GM21381 (cell line): ENCODE data around the gene ZFAND3.
"Not testable (repeated sequence)": the region's sequence is repeated elsewhere in the genome, so short reads cannot be mapped to it uniquely, and the experiment has no call there.

Experiments used
- ATAC-seq: cut with Tn5 transposase; IDR thresholded peaks from one replicate; pipeline ENCODE4 v1.9.1; 2021; ENCODE audit warnings: mild to moderate bottlenecking, moderate library complexity; ENCODE audit not compliant: unreplicated experiment

ZFAND3 gene

DNA sequence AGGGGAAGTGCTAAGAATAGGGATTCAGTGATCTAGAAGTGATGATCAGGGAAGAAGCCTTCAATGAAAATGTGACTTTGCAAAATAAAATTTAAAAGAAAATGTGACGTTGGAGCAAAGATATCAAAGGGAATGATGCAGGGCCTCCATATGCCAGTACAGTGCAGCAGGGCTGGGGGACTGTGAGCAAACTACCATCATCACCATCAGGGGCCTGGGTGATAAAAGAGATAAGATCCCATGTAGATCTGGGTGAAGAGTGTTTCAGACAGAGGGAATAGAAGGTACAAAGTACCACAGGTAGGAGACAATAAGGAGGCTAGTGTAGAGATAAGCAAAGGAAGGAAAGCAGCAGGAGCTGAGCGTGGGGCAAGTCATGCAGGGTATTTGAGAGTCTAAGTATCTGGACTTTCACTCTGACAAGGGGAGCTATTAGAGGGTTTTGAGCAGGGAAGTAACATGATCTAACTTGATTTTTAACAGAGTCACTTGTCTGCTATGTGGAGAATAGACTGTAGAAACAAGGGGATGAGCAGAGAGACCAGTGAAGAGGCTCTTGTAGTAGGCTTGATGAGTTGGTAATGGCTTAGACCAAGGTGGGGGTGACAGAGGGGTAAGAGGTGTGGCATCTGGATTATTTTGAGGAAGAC is 295.6 kb downstream of the ZFAND3 start:
- ATAC-seq: no peak

DNA sequence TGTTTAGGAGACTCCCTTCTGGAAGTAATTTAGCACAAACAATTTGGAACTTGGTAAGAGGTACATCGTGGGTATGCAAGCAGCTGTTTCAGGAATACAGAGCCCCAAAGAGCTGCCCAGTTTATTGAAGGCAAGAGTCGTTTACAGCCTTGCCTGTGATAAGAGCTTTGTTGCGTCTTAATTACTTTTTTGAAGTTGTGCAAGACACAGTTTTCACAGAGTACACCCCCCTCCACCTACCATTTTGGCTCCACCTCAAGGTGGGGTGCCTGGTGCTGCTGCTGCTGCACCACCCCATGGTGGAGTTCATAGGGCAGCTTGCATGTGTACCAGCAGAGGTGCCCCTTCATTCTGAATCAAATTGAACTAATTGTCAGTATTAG is 296.1 kb downstream of the ZFAND3 start:
- ATAC-seq: no peak

DNA sequence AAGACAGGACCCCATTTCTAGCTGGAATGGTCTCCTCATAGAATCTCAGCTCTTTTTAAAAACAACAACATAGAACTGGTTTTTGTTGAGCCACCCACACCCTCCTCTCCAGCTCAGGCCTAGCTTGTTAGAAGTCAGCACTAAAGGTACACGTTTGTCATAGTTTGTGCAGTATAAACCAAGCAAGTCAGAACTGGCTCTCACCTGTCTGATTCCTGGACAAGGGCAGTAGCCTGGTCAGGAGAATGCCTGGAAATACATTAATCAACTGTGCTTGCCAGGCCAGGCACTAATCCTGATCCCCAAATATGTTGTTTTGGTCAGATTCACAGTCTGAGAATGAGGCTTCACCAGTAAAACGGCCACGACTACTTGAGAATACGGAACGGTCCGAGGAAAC is 296.7 kb downstream of the ZFAND3 start:
- no peak for ATAC-seq

DNA sequence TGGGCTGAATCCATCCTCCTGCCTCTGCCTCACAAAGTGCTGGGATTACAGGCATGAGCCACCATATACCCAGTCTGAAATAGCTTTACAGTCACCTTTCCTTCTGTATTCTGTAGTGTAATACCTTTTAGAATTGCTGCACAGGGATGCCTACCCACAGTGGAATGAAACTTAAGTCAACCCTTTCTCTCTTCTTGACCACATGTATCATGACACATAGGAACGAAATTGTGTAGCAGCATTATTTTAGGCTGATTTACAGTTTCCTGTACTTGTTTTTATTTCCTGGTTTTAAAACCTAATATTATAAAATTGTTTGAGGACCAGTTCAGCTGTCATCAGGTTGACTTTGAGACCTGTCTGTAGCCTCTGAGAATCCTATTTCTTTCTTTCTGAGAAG is 297.8 kb downstream of the ZFAND3 start:
- no peak for ATAC-seq

DNA sequence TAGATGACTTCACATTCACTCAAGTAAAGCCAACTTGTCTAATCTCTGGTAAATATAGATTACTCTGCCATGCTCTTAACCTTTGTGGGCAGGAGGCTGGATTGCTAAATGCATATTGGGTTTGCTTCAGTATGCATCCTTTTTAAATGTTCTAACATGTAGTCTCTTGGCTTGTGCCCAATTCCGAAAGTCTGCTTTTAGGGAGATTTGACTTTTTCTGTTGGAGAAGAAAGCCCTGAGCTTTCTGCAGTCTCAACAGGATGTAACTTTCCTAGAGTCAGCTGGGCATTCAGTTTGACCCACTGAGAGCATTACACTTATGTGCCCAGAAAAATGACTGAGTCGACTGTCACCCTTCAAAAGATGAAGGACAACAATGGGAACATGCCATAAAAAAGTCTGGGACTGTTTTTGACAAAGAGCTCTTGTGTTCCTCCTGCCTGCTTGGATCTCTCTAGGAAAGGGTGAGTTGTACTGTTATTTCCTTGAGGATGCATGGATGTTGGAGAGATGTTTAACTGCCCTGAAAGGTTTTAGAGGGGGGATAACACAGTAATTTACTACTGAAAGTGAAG is 299.4 kb downstream of the ZFAND3 start:
- ATAC-seq: no peak

DNA sequence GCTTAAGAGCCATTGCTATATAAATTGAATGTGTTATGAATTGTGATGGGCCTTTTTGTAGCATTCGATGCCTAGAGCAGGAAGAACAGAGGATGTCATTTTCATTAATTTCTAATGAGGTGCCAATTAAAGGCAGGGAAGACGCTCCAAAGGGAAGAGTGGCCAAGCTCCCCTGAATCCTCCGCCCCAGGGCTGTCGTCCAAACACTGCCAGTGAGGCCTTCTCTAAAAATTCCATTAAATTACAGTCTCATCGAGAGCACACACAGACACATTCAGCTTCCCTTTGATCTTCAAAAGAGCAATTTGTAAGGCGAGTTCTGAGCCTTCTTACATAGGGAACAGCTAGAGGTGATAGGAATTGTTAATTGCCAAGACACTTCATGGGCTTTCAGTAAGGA is 300.0 kb downstream of the ZFAND3 start:
- no peak for ATAC-seq

DNA sequence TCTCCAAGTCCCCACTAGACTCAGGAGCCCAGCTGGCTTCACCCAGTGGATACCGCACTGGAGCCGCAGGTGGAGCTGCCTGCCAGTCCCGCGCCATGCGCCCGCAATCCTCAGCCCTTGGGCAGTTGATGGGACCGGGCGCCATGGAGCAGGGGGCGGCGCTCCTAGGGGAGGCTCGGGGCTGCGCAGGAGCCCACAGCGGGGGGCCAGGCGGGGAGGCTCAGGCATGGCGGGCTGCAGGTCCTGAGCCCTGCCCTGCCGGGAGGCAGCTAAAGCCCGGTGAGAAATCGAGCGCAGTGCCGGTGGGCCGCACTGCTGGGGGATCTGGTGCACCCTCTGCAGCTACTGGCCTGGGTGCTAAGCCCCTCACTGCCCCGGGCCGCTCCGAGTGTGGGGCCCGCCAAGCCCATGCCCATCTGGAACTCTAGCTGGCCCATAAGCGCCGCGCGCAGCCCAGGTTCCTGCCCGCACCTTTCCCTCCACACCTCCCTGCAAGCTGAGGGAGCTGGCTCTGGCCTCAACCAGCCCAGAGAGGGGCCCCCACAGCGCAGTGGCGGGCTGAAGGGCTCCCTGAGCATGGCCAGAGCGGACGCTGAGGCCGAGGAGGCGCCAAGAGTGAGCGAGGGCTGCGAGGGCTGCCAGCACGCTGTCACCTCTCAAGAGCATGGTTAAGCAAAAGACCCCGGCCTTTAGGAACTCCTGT is 304.8 kb downstream of the ZFAND3 start:
- ATAC-seq: not testable (repeated sequence)

DNA sequence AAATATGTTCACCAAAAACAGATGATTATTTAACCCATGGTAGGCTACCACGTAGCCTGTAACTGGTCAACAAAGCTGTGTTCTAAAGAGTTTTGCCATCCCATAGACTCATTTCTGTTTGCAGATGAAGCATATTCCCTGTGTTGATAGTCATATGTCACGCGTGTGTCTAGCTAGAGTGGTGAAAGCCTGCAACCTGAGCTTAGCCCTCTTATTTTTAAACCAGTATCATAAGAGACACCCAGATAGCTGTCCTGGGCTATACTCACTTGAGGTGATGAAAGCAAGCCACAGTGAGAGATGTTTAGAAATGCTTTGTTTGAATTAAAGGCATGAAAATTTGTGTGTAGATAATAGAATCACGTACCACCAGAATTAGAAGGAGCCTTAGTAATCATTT is 307.8 kb downstream of the ZFAND3 start:
- no peak for ATAC-seq

DNA sequence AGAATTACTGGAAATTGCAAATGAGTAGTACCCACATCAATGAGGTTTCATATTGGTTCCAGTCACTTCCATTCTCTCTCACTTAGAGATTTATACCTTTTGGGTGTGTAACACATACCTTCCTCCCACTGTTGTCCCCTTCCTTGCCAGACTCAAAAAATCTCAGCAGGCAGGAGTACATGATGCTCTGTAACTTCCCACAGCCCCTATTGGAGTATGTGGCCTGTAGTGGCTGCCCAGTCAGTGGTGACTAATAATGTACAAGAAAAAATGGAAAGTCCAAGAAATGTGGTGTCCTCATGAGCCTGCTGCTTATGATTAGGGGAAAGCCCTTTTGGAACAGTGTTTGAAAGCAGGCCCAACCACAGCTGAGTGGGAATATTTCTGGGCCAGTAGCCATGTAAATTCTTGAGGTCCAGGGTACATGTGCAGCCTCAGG is 312.0 kb downstream of the ZFAND3 start:
- no peak for ATAC-seq

DNA sequence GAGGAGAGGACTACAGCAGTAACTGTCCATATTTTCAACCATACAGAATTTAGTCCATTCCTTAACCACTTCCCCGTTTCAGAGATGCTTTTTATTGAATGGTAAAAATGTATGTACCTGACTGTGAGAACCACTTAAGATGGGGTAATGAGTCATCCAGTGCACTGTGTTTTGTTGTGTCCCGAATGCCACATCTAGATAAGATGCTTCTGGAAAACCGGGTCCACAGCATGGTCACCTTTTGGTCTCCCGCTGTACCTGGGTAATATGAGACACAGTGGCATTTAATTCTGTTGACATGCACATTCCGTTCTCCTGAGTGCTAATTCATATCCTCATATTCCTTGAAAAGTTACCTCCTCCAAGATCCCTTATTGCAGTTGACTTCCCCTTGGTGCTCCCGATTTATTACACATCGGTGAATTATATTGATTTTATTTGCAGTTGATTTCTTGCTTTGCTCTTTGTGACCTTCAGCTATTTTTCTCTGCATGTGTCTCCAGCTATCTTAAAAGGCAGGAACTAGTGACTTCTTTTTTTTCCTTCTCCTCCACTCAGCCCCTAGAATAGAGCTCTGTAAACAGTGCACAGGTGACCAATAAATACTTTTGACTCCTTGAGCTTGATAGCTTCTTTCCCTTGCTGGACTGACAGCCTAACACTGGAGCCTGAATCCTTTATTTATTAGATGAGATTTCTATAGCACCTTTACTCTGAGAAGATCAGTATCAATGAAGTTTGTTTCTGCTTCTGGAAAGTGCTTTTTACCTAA is 314.6 kb downstream of the ZFAND3 start:
- ATAC-seq: no peak

DNA sequence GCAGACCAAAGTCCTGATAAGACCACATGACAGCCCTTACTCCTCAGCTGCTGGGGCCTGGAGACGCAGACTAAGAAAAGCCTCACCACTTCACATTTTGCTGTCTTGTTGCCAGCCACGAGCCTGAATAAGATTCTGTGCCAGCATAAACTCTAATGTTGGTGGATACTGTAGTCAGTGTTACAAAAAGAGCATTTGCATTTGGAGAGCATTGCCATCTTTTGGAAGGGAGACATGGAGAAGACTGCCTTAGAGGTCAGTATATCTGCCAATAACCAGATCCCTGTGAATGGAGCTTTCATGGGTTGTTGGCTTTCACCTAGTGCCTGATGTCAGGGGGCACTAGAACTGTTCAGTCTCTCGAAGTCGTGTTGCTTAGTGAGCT is 315.2 kb downstream of the ZFAND3 start:
- ATAC-seq: no peak

DNA sequence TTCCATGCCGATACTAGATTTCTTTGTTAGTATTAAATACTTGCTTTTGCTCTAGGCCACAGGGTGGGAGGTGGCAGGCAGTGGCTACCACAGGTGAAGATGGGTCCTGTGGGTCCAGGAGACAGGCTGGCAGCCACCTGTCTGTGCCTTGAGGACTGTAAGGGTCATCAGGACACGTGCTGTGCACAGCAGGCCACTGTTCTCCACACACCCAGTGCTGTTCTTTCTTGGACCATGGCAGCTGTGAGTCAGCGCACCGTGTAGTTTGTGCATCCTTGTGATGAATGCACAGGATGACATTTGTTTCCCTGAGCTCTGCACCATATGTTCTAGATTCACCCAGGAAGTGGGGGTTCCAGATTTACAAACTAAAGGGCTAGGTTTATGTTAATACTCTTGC is 317.0 kb downstream of the ZFAND3 start:
- no peak for ATAC-seq

DNA sequence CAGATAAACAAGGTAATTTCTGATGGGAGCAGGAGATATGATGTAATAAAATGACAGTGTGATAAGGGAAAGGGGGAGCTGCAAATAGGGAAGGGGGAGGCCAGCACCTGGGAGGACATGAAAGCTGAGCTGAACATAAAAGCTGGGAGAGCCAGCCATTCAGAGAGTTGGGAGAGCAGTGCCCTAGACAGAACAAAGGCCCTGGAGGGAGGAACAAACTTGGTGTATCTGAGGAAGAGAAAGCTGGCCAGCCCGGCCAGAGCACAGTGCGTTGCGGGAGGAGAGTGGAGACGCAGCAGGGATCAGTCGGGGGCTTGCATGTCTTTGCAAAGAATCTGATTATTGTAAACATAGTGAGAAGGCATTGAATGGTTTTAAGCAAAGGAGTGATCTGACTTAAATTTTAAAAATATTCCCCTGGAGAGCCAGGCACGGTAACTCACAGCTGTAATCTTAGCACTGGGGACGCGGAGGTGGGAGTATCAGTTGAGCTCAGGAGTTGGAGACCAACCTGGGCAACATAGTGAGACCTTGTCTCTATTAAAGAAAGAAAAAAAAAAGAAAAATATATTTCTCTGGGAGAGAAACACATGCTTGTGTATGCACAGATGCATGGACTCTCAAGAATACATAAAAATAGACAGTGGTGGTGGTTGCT is 318.2 kb downstream of the ZFAND3 start:
- no peak for ATAC-seq

DNA sequence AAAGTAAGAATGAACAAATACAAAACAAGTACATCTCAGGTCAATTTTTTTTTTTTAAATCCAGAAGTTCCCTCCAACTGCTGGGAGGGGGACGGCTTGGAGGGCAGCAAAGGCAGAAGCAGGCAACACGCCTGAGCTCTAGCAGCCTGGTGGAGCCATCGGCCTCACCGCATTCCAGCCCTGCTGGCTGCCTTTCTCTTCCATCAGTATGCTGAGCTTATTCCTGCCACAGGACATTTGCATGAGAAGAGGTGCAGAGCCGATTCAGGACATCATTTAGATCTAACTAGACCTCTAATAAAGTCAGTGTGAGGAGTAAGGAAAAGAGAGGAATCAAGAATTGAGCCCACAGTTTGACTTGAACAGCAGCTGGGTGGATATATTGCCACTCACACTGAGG is 318.8 kb downstream of the ZFAND3 start:
- no peak for ATAC-seq

DNA sequence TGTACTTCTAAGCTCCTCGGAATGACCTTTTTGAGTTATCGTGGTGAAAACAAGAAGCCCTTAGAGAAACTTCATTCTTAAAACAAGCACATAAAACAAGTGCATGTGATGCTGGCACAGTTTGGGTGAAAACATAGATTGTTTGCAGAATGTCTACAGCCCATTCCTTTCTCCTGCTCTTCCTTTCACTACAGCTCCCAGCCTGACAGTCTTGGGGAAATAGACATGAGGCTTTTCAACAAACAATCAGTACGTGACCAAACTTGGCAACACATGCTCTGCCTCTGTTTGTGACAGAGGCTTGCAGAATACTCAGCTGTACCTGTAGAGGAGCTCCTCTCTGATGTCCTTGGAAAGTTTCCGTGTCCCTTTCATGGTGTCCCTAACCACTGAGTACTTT is 321.6 kb downstream of the ZFAND3 start:
- ATAC-seq: no peak

DNA sequence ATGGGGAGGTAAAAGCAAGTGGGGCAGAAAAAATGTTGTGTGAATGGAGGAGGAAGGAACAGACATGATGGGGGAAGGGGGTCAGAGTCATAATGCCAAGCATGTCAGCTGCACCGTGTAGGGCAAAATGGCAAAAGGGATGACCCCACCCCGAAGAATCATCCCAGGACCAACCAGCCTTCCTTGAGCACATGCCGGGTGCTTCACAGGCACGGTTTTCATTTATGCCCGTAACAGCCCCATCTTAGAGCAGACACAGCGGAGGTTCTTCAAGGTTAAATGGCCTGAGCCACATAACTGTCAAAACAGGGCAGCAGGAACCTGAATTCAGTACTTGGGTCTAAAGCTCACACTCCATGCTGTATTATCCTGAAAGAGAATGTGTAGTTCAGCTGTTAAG is 322.2 kb downstream of the ZFAND3 start:
- ATAC-seq: no peak

DNA sequence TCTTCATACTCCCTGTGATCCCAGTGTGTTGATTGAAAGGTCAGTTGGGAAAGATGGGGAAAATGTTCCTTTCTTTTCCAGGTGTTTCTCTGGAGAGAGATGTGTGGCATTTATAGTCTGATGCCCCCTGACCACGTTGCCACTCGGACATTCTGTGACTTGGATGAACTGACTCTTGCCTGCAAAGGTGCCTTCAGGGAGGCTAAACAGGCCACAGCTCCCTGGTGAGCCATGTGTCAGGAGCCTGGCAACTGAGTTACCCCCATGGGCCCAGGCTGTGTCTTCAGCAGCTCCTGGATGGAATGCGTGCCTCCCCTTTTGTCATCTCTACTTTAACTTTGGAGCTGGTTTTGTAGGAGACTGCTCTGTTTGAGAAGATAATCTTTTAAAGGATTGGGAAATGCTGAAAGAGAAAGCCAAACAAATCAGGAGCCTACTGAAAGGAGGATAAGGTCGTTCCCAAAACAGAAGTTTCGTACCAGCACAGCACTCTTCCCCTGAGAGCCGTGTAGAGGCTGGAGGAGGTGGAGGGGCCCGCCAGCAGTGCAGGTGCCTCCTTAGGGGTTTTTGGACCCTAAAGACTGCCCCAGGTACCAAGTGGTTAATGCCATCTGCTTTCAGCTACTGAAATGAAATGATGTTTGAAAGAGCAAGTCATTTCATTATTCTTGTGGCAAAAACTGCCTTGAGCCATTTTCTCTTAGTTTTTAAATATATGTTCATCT is 322.8 kb downstream of the ZFAND3 start:
- ATAC-seq: no peak

DNA sequence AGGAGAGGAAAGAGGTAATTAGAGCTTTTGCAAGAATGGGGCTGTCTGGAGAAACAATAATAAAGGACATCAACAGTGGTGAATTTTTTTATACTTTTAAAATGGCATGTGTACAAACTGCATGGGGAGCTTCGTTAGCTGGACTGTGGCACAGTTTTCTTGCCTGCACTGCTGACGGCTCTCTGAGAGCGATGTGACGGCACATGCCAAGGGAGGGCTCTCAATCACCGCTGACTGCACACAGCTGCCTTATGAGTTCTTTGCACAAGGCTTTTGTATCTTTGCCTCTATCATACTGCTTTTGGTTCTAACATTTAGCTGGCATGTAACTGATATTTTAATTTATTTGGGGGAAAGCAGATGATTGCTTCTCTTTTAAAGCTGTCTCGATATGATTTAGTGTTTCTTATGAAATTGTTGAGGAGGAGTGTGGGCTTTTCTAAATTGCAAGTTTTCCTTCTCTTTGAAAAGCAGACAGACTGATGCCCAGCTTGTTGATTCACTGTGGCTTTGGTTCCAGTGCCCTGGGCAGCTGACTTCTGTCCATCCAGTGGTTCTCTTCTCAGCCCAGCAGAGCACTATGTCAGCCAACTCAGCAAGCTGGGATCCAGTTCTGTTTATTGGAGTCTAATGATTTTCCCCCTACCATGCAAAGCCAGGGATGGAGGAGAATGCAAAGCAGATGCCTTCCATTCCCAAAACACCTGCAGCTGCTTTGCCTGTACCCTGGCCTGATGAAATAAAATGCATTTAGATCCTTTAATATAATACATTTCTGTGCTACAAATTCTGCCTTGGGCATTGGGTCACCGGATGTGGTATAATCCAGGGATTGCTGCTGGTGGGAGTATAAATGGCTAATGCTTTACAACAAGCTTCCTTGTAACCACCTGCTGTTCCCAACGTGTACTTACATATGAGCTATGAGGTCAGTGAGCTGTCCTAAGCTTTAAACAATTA is 323.9 kb downstream of the ZFAND3 start:
- ATAC-seq: no peak

DNA sequence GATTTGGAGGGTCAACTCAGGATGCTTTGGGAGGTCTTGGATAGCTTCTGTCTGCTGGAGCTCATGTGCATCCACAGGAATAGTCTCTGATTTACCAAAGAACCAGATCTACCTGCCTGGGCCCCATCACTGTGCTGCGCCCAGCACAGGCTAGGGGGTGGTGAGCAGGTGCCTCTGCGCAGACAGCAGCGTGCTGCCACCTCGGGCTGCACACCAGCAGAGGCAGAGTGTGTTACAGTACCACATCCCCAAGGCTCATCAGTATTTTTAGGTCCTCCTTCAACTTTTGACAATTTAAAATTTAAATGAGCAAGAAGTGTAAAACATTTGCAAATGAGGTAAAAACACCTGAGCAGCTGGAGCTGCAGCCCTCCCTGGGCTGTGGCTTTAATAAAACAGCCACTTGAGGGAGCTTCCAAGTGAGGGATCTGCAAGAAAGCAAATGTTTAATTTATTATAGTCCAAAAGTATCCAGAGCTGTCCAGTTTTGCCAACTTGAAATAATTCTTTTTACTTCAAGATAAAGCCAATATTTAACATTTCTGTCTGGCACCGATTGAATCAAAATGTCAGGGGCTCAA is 324.9 kb downstream of the ZFAND3 start:
- ATAC-seq: no peak
